ENCODE measurements around the gene PALM.
"Not testable (repeated sequence)": the region's sequence is repeated elsewhere in the genome, so short reads cannot be mapped to it uniquely, and the experiment has no call there.

Gene PALM

DNA sequence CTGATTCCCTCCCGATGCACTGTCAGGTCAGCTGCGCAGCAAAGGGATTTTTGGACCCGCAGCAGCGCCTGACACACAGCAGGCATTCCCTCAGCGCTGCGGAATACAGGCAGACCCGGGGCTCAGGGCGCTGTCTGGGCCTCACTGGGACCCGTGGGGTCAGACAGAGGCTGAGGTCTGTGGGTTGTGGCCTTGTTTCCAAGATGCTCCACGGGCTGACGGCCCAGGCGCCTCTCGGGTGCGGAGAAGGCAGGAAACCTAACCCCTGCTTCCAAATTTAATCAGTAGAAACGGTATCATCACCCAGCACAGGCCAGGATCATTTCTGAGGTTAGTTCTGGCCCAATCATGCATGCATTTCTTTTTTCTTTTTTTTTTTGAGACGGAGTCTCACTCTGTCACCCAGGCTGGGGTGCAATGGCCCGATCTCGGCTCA is 45.0 kb upstream of the PALM start:
- no peak for DNase-seq (ENCODE audit: low read depth)
- peak overlapping the region; percentile 57 for H3K4me3 ChIP-seq (ENCODE audit: control insufficient read depth, low read depth, low read length)
- TF ChIP-seq, protein P1, sequence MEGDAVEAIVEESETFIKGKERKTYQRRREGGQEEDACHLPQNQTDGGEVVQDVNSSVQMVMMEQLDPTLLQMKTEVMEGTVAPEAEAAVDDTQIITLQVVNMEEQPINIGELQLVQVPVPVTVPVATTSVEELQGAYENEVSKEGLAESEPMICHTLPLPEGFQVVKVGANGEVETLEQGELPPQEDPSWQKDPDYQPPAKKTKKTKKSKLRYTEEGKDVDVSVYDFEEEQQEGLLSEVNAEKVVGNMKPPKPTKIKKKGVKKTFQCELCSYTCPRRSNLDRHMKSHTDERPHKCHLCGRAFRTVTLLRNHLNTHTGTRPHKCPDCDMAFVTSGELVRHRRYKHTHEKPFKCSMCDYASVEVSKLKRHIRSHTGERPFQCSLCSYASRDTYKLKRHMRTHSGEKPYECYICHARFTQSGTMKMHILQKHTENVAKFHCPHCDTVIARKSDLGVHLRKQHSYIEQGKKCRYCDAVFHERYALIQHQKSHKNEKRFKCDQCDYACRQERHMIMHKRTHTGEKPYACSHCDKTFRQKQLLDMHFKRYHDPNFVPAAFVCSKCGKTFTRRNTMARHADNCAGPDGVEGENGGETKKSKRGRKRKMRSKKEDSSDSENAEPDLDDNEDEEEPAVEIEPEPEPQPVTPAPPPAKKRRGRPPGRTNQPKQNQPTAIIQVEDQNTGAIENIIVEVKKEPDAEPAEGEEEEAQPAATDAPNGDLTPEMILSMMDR (IDR thresholded peaks at IDR 0.05; ENCODE audit: control insufficient read depth, insufficient read depth, low read depth, low read length, missing control alignments) = no peak

DNA sequence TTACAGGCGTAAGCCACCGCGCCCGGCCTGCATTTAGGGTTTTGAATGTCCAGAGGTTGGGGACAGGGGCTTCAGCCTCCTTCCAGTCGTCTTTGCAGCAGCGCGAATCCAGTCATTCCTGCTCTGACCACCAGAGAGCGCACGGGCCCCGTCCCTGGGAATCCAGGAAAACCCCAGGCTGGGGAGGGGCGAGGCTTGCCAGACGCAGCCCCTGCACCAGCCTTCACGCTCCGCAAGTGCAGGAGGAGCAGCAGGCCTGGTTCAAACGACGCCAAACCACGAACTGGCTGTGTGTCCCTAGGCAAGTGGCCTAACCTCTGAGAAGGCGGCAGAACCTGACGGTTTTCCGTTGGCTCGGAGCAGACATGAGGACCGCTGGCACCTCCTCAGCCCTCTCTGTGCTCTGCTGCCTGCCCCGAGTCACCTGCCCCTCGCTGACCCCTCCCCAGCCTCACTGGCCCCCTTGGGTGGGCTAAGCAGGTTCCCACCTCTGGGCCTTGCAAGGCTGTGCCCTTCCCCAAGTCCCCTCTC is 43.8 kb upstream of the PALM start:
- peak overlapping the region; percentile 34 for H3K4me3 ChIP-seq (ENCODE audit: control insufficient read depth, low read depth, low read length)
- TF ChIP-seq, protein P1 (IDR thresholded peaks at IDR 0.05; ENCODE audit: control insufficient read depth, insufficient read depth, low read depth, low read length, missing control alignments) = peak; percentile 94
- no peak for DNase-seq (ENCODE audit: low read depth)

DNA sequence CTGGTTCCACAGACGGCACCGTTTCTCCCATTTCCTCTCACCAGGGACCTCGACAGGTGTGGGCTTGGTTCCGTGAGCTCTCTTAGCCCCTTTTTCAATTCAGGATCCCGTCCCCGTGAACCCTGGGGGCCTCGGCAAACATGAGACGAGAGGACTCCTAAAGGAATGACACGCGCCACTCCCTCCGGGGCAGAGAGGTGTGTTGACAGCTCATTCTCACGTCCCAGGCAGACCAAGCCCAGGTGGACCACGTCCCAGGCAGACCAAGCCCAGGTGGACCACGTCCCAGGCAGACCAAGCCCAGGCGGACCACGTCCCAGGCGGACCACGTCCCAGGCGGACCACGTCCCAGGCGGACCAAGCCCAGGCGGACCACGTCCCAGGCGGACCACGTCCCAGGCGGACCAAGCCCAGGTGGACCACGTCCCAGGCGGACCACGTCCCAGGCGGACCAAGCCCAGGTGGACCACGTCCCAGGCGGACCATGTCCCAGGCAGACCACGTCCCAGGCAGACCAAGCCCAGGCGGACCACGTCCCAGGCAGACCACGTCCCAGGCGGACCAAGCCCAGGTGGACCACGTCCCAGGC is 41.7 kb upstream of the PALM start:
- H3K4me3 ChIP-seq (ENCODE audit: control insufficient read depth, low read depth, low read length); DNase-seq (ENCODE audit: low read depth): not testable (repeated sequence)

DNA sequence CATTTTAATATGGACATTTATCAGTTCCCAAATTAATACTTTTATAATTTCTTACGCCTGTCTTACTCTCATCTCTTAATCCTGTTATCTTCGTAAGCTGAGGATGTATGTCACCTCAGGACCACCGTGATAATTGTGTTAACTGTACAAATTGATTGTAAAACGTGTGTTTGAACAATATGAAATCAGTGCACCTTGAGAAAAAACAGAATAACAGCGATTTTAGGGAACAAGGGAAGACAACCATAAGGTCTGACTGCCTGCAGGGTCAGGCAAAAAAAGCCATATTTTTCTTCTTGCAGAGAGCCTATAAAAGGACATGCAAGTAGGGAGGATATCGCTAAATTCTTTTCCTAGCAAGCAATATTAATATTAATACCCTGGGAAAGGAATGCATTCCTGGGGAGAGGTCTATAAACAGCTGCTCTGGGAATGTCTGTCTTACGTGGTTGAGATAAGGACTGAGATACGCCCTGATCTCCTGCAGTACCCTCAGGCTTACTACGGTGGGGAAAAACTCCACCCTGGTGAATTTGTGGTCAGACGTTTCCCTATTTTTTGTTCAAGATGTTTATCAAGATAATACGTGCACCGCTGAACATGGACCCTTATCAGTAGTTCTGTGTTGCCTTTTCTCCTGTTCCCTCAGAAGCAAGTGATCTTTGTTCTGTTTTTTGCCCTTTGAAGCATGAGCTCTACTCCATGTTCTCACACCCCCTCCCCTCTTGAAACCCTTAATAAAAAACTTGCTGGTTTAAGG is 39.9 kb upstream of the PALM start:
- not testable (repeated sequence) for H3K4me3 ChIP-seq (ENCODE audit: control insufficient read depth, low read depth, low read length); DNase-seq (ENCODE audit: low read depth)

DNA sequence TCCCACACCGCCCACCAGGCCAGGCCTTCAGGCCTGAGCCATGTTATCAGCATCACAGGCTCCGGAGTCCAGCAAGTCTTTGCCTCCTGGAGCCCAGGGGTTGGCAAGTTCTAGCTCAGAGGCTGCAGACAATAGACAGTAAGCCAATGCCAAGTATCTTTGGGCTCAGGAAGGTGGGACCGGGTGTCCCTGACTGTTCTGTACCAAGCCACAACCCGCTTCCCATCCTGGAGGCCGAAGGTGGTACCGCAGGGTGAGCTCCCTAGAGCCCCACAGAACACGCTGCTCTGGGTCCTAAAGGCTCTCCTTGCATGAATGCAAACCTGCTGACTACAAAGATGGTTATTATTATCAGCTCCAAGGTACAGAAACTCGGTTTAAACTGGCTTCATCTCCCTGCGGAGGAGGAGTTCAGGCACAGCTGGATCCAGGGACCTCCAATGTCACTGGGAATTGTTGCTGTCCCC is 38.1 kb upstream of the PALM start:
- TF ChIP-seq, protein P1 (IDR thresholded peaks at IDR 0.05; ENCODE audit: control insufficient read depth, insufficient read depth, low read depth, low read length, missing control alignments) = no peak
- DNase-seq (ENCODE audit: low read depth) = no peak
- no peak overlapping the region for H3K4me3 ChIP-seq (ENCODE audit: control insufficient read depth, low read depth, low read length)

DNA sequence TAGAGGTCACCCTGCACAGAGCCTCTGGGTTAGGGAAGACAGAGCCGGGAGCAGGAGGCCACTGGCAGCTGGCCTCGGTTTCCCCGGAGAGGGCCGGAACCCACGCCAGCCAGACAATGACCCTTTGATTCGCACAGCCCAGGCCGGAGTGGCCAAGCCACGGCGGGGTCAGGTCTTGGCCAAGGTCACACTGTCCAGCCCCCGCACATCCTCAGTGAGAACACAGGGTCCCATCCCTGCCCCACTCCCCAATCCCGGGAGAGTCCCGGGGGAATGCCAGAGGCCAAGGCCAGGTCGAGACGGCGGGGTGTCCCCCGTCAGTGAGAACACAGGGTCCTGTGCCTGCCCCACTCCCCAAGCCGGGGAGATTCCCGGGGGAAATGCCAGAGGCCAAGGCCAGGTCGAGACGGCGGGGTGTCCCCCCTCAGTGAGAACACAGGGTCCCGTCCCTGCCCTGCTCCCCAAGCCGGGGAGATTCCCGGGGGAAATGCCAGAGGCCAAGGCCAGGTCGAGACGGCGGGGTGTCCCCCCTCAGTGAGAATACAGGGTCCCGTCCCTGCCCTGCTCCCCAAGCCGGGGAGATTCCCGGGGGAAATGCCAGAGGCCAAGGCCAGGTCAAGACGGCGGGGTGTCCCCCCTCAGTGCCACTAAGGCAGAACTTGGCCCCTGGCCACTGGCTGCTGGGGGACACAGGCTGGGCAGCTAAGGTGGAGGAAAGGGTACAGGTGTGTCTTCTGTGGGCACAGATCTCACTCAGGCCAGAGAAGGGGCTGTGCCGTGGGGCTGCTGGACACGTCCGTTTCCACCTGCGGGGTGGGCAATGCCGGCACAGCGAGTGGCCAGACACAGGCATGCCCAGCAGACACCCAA is 34.2 kb upstream of the PALM start:
- DNase-seq (ENCODE audit: low read depth) = no peak
- TF ChIP-seq, protein P1 (IDR thresholded peaks at IDR 0.05; ENCODE audit: control insufficient read depth, insufficient read depth, low read depth, low read length, missing control alignments) = no peak
- no peak overlapping the region for H3K4me3 ChIP-seq (ENCODE audit: control insufficient read depth, low read depth, low read length)

DNA sequence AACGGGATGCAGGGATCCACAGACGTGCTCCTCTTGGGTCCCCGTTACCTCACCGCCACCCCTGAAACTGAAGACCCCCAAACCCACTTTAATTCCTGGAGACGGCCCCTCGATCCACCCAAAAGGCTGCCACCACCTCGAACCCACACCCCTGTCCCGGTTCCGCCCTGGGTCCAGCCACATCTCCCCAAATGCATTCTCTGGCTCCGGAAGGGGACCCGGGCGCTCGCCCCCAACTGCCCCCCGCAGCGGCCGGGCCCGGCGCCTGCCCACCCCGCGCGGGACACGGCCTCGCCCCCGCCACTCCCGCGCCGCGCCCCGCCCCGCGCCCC is 32.8 kb upstream of the PALM start:
- TF ChIP-seq, protein P1 (IDR thresholded peaks at IDR 0.05; ENCODE audit: control insufficient read depth, insufficient read depth, low read depth, low read length, missing control alignments) = no peak
- DNase-seq (ENCODE audit: low read depth) = no peak
- peak overlapping the region; percentile 80 for H3K4me3 ChIP-seq (ENCODE audit: control insufficient read depth, low read depth, low read length)
